Keratinocyte (primary cell): ENCODE data around the gene PGM2L1.

Experiments used
- CTCF ChIP-seq, 3 experiments: IDR thresholded peaks in 1 of 3; conservative IDR thresholded peaks in 1 of 3; optimal IDR thresholded peaks in 1 of 3; 2 replicates in 2 of 3; 3 replicates in 1 of 3; pipeline versions ENCODE3 to v1.5.1; 2011; ENCODE audit warnings: low read length in 3 of 3, mild to moderate bottlenecking in 3 of 3, moderate library complexity in 2 of 3, control low read depth in 1 of 3, inconsistent platforms in 1 of 3; ENCODE audit not compliant: insufficient read depth in 2 of 3; ENCODE audit errors: extremely low read depth in 1 of 3
- EZH2 ChIP-seq: IDR thresholded peaks from one replicate; pipeline ENCODE4 v1.6.1; 2012; ENCODE audit warnings: inconsistent platforms, mild to moderate bottlenecking, low read length, moderate library complexity

- no peak for TF ChIP-seq CTCF (optimal IDR thresholded peaks at IDR 0.05 in 1 of 3, IDR thresholded peaks at IDR 0.05 in 1 of 3, conservative IDR thresholded peaks at IDR 0.05 in 1 of 3; ENCODE audit: extremely low read depth in 1 of 3, insufficient read depth in 2 of 3, low read length in 3 of 3)
- no peak for TF ChIP-seq EZH2
Measured at GRCh38 chr11:74322667-74323066, 75.6 kb downstream of the PGM2L1 start.
